Activated gamma-delta T cell treated with Interleukin-2 at 50 U/mL for 16 hours (primary cell): Measurements from ENCODE around the gene MLC1.

Experiments
- DNase-seq: peaks from one replicate; pipeline ENCODE4 v3.0.0-alpha.2; 2020

MLC1 gene

GRCh38 chr22:50057278-50058060, 27.8 kb downstream of the MLC1 start:
- DNase-seq: no peak

GRCh38 chr22:50056214-50056972, 28.8 kb downstream of the MLC1 start:
- DNase-seq: no peak

GRCh38 chr22:50053861-50054260, 31.4 kb downstream of the MLC1 start:
- no peak for DNase-seq

- no peak for DNase-seq
Measured at GRCh38 chr22:50051930-50052329, 33.3 kb downstream of the MLC1 start.

- no peak for DNase-seq
Measured at GRCh38 chr22:50049299-50050195, 35.7 kb downstream of the MLC1 start.

- DNase-seq: no peak
Measured at GRCh38 chr22:50048836-50049235, 36.4 kb downstream of the MLC1 start.

GRCh38 chr22:50048061-50048765, 37.0 kb downstream of the MLC1 start:
- DNase-seq: no peak

- DNase-seq: no peak
Measured at GRCh38 chr22:50047346-50047745, 37.9 kb downstream of the MLC1 start.

GRCh38 chr22:50046481-50047245, 38.6 kb downstream of the MLC1 start:
- DNase-seq: no peak

- no peak for DNase-seq
Measured at GRCh38 chr22:50046019-50046415, 39.2 kb downstream of the MLC1 start.

- no peak for DNase-seq
Measured at GRCh38 chr22:50045211-50046018, 39.8 kb downstream of the MLC1 start.

- DNase-seq: no peak
Measured at GRCh38 chr22:50044485-50045118, 40.6 kb downstream of the MLC1 start.

GRCh38 chr22:50041361-50042065, 43.7 kb downstream of the MLC1 start:
- DNase-seq: no peak

GRCh38 chr22:50040717-50041116, 44.5 kb downstream of the MLC1 start:
- DNase-seq: no peak

- no peak for DNase-seq
Measured at GRCh38 chr22:50039669-50040443, 45.4 kb downstream of the MLC1 start.

- no peak for DNase-seq
Measured at GRCh38 chr22:50035976-50036724, 49.1 kb downstream of the MLC1 start.

GRCh38 chr22:50035131-50035881, 49.9 kb downstream of the MLC1 start:
- DNase-seq: no peak
